ENCODE measurements around the gene MRPS24. TPM values are rescaled to one million over a fixed set of nuclear protein-coding genes. Genes with fewer than 3 reads are reported as not detected.
A peak's percentile ranks its signal among the peaks of the same experiment; 100 is the strongest.

MRPS24 gene
- total RNA-seq, 1 donor from 2014 or later = 123 TPM

- H3K27ac Mint-ChIP-seq = no peak overlapping the region
- no peak for DNase-seq
- intact Hi-C loops (cut with micrococcal nuclease) = no loop called here
- H3K27me3 Mint-ChIP-seq = no peaks in the 10 kb centered on the region
- H3K4me1 Mint-ChIP-seq = peaks cover 25% of the 10 kb centered on the region
- H3K9me3 Mint-ChIP-seq = no peaks in the 10 kb centered on the region
- no peak overlapping the region for H3K4me3 Mint-ChIP-seq
- peaks cover 18% of the 10 kb centered on the region for H3K36me3 Mint-ChIP-seq (ENCODE audit: low read depth)
Observed at GRCh38 chr7:43888993-43889945, 20.0 kb upstream of the MRPS24 start.

GRCh38 chr7:43884617-43885016, 15.3 kb upstream of the MRPS24 start:
- no peak for DNase-seq
- no peak overlapping the region for H3K27ac Mint-ChIP-seq
- no peaks in the 10 kb centered on the region for H3K9me3 Mint-ChIP-seq
- H3K27me3 Mint-ChIP-seq = no peaks in the 10 kb centered on the region
- intact Hi-C loops (cut with micrococcal nuclease) = no loop called here
- no peak overlapping the region for H3K4me3 Mint-ChIP-seq
- peaks cover 32% of the 10 kb centered on the region for H3K36me3 Mint-ChIP-seq (ENCODE audit: low read depth)
- H3K4me1 Mint-ChIP-seq = peaks cover 5% of the 10 kb centered on the region

- no peaks in the 10 kb centered on the region for H3K9me3 Mint-ChIP-seq
Observed at GRCh38 chr7:43884209-43884608, 14.9 kb upstream of the MRPS24 start.

GRCh38 chr7:43880596-43880995, 11.3 kb upstream of the MRPS24 start:
- Mint-ChIP-seq H3K4me1 (no peaks in the 10 kb centered on the region), H3K36me3 (ENCODE audit: low read depth) (peaks cover 54% of the 10 kb centered on the region), H3K27me3 (no peaks in the 10 kb centered on the region), H3K9me3 (no peaks in the 10 kb centered on the region), H3K27ac (no peak overlapping the region), H3K4me3 (no peak overlapping the region)
- DNase-seq = no peak
- intact Hi-C loops (cut with micrococcal nuclease) = no loop called here

More at GRCh38 chr7:43884209-43884608, 14.9 kb upstream of the MRPS24 start:
- DNase-seq = no peak
- no peaks in the 10 kb centered on the region for H3K27me3 Mint-ChIP-seq
- intact Hi-C loops (cut with micrococcal nuclease) = no loop called here
- no peak overlapping the region for H3K27ac Mint-ChIP-seq
- H3K4me1 Mint-ChIP-seq = peaks cover 3% of the 10 kb centered on the region
- H3K36me3 Mint-ChIP-seq (ENCODE audit: low read depth) = peaks cover 33% of the 10 kb centered on the region
- H3K4me3 Mint-ChIP-seq = no peak overlapping the region

- intact Hi-C loops (cut with micrococcal nuclease) = no loop called here
- DNase-seq = no peak
- H3K4me1 Mint-ChIP-seq = no peaks in the 10 kb centered on the region
- H3K27ac Mint-ChIP-seq = no peak overlapping the region
- no peaks in the 10 kb centered on the region for H3K27me3 Mint-ChIP-seq
- no peaks in the 10 kb centered on the region for H3K9me3 Mint-ChIP-seq
- peaks cover 55% of the 10 kb centered on the region for H3K36me3 Mint-ChIP-seq (ENCODE audit: low read depth)
- H3K4me3 Mint-ChIP-seq = no peak overlapping the region
Observed at GRCh38 chr7:43879477-43879876, 10.2 kb upstream of the MRPS24 start.

GRCh38 chr7:43878867-43879266, 9.6 kb upstream of the MRPS24 start:
- Mint-ChIP-seq H3K4me3 (no peak overlapping the region), H3K4me1 (no peaks in the 10 kb centered on the region), H3K27me3 (no peaks in the 10 kb centered on the region), H3K27ac (no peak overlapping the region), H3K36me3 (ENCODE audit: low read depth) (peaks cover 54% of the 10 kb centered on the region), H3K9me3 (no peaks in the 10 kb centered on the region)
- intact Hi-C loops (cut with micrococcal nuclease) = no loop called here
- DNase-seq = no peak

- no peaks in the 10 kb centered on the region for H3K9me3 Mint-ChIP-seq
- no peak overlapping the region for H3K27ac Mint-ChIP-seq
- intact Hi-C loops (cut with micrococcal nuclease) = no loop called here
- H3K4me1 Mint-ChIP-seq = no peaks in the 10 kb centered on the region
- no peak overlapping the region for H3K4me3 Mint-ChIP-seq
- H3K36me3 Mint-ChIP-seq (ENCODE audit: low read depth) = peaks cover 55% of the 10 kb centered on the region
- H3K27me3 Mint-ChIP-seq = no peaks in the 10 kb centered on the region
- no peak for DNase-seq
Observed at GRCh38 chr7:43877968-43878864, 8.9 kb upstream of the MRPS24 start.

- H3K4me1 Mint-ChIP-seq = peaks cover 3% of the 10 kb centered on the region
- no peaks in the 10 kb centered on the region for H3K9me3 Mint-ChIP-seq
- peaks cover 58% of the 10 kb centered on the region for H3K36me3 Mint-ChIP-seq (ENCODE audit: low read depth)
- no peak overlapping the region for H3K27ac Mint-ChIP-seq
- H3K4me3 Mint-ChIP-seq = no peak overlapping the region
- no peaks in the 10 kb centered on the region for H3K27me3 Mint-ChIP-seq
- intact Hi-C loops (cut with micrococcal nuclease) = no loop called here
- DNase-seq = no peak
Observed at GRCh38 chr7:43876976-43877745, 7.8 kb upstream of the MRPS24 start.

GRCh38 chr7:43876241-43876640, 6.9 kb upstream of the MRPS24 start:
- no peak for DNase-seq
- H3K4me3 Mint-ChIP-seq = no peak overlapping the region
- no peak overlapping the region for H3K27ac Mint-ChIP-seq
- peaks cover 4% of the 10 kb centered on the region for H3K4me1 Mint-ChIP-seq
- H3K9me3 Mint-ChIP-seq = no peaks in the 10 kb centered on the region
- no peaks in the 10 kb centered on the region for H3K27me3 Mint-ChIP-seq
- intact Hi-C loops (cut with micrococcal nuclease) = no loop called here
- peaks cover 51% of the 10 kb centered on the region for H3K36me3 Mint-ChIP-seq (ENCODE audit: low read depth)

- Mint-ChIP-seq H3K27me3 (no peaks in the 10 kb centered on the region), H3K4me3 (no peak overlapping the region), H3K9me3 (no peaks in the 10 kb centered on the region), H3K36me3 (ENCODE audit: low read depth) (peaks cover 36% of the 10 kb centered on the region), H3K27ac (no peak overlapping the region), H3K4me1 (peaks cover 15% of the 10 kb centered on the region)
- intact Hi-C loops (cut with micrococcal nuclease) = no loop called here
- no peak for DNase-seq
Observed at GRCh38 chr7:43873300-43873699, 4.0 kb upstream of the MRPS24 start.

- intact Hi-C loops (cut with micrococcal nuclease) = no loop called here
Observed at GRCh38 chr7:43872406-43873110, 3.2 kb upstream of the MRPS24 start.

GRCh38 chr7:43871064-43871463, 1.7 kb upstream of the MRPS24 start:
- H3K36me3 Mint-ChIP-seq (ENCODE audit: low read depth) = peaks cover 32% of the 10 kb centered on the region
- no peak overlapping the region for H3K27ac Mint-ChIP-seq
- H3K4me1 Mint-ChIP-seq = peaks cover 18% of the 10 kb centered on the region
- H3K9me3 Mint-ChIP-seq = no peaks in the 10 kb centered on the region
- no peaks in the 10 kb centered on the region for H3K27me3 Mint-ChIP-seq
- intact Hi-C loops (cut with micrococcal nuclease) = no loop called here
- no peak for DNase-seq
- no peak overlapping the region for H3K4me3 Mint-ChIP-seq

More at GRCh38 chr7:43872406-43873110, 3.2 kb upstream of the MRPS24 start:
- H3K9me3 Mint-ChIP-seq = no peaks in the 10 kb centered on the region
- no peak overlapping the region for H3K4me3 Mint-ChIP-seq
- H3K36me3 Mint-ChIP-seq (ENCODE audit: low read depth) = peaks cover 32% of the 10 kb centered on the region
- peaks cover 18% of the 10 kb centered on the region for H3K4me1 Mint-ChIP-seq
- no peak overlapping the region for H3K27ac Mint-ChIP-seq
- DNase-seq = no peak
- H3K27me3 Mint-ChIP-seq = no peaks in the 10 kb centered on the region

GRCh38 chr7:43870316-43870715, 999 bp upstream of the MRPS24 start:
- intact Hi-C loops (cut with micrococcal nuclease) = no loop called here
- H3K27me3 Mint-ChIP-seq = no peaks in the 10 kb centered on the region
- H3K9me3 Mint-ChIP-seq = no peaks in the 10 kb centered on the region
- H3K4me3 Mint-ChIP-seq = peak overlapping the region; percentile 95
- no peak for DNase-seq
- peaks cover 31% of the 10 kb centered on the region for H3K36me3 Mint-ChIP-seq (ENCODE audit: low read depth)
- peaks cover 18% of the 10 kb centered on the region for H3K4me1 Mint-ChIP-seq
- H3K27ac Mint-ChIP-seq = no peak overlapping the region
